HG02870 (cell line): ENCODE results near the gene TMEM200A.
"Not testable (repeated sequence)": the region's sequence is repeated elsewhere in the genome, so short reads cannot be mapped to it uniquely, and the experiment has no call there.

Experiments
- ATAC-seq: cut with Tn5 transposase; IDR thresholded peaks from one replicate; pipeline ENCODE4 v1.9.1; 2021; ENCODE audit warnings: mild to moderate bottlenecking, moderate library complexity; ENCODE audit not compliant: unreplicated experiment

TMEM200A gene

GRCh38 chr6:130365166-130366106 is at the start of gene TMEM200A:
Gene TMEM200A (plus strand): TSS chr6:130366017. CDS start chr6:130440423, 74,406 bp downstream.
- peak; percentile 57 for ATAC-seq

GRCh38 chr6:130320908-130321307 is 44.9 kb upstream of the TMEM200A start:
- ATAC-seq = no peak

- ATAC-seq = no peak
These were observed 43.0 kb upstream of the TMEM200A start for GRCh38 chr6:130322673-130323268.

GRCh38 chr6:130324657-130325056 is 41.2 kb upstream of the TMEM200A start:
- ATAC-seq = no peak

- ATAC-seq = no peak
These were observed 39.3 kb upstream of the TMEM200A start for GRCh38 chr6:130326496-130326895.

GRCh38 chr6:130337534-130337933 is 28.3 kb upstream of the TMEM200A start:
- no peak for ATAC-seq

- not testable (repeated sequence) for ATAC-seq
These were observed 19.5 kb upstream of the TMEM200A start for GRCh38 chr6:130346324-130346723.

- ATAC-seq = no peak
These were observed 11.5 kb upstream of the TMEM200A start for GRCh38 chr6:130354322-130354721.

GRCh38 chr6:130355572-130355971 is 10.2 kb upstream of the TMEM200A start:
- ATAC-seq = no peak

- no peak for ATAC-seq
These were observed 8.4 kb upstream of the TMEM200A start for GRCh38 chr6:130357436-130357835.

- ATAC-seq = no peak
These were observed 6.1 kb upstream of the TMEM200A start for GRCh38 chr6:130359736-130360135.

- ATAC-seq = no peak
These were observed 3.7 kb upstream of the TMEM200A start for GRCh38 chr6:130362128-130362527.

GRCh38 chr6:130364224-130364780 is 1.5 kb upstream of the TMEM200A start:
- ATAC-seq = no peak

- ATAC-seq = no peak
These were observed 539 bp downstream of the TMEM200A start for GRCh38 chr6:130366107-130367005.

- no peak for ATAC-seq
These were observed 1.9 kb downstream of the TMEM200A start for GRCh38 chr6:130367767-130368166.

- no peak for ATAC-seq
These were observed 2.8 kb downstream of the TMEM200A start for GRCh38 chr6:130368576-130368975.

GRCh38 chr6:130369831-130370230 is 4.0 kb downstream of the TMEM200A start:
- ATAC-seq = no peak

GRCh38 chr6:130371921-130372420 is 6.2 kb downstream of the TMEM200A start:
- no peak for ATAC-seq

GRCh38 chr6:130372786-130373185 is 7.0 kb downstream of the TMEM200A start:
- no peak for ATAC-seq

- no peak for ATAC-seq
These were observed 8.2 kb downstream of the TMEM200A start for GRCh38 chr6:130373992-130374391.

GRCh38 chr6:130376936-130377335 is 11.1 kb downstream of the TMEM200A start:
- no peak for ATAC-seq
